HL-60 (cell line): ENCODE data around the gene KIF5A.

Experiments
- GABPA ChIP-seq: IDR thresholded peaks from 2 replicates; pipeline ENCODE4 v1.6.1; 2012; ENCODE audit warnings: low read depth
- POLR2AphosphoS5 ChIP-seq: IDR thresholded peaks from 2 replicates; pipeline ENCODE4 v1.6.1; 2012; ENCODE audit warnings: low read depth
- SPI1 ChIP-seq: IDR thresholded peaks from 2 replicates; pipeline ENCODE4 v1.6.1; 2012; ENCODE audit warnings: low read depth, mild to moderate bottlenecking, borderline replicate concordance
- TF ChIP-seq, protein P1 (sequence below): IDR thresholded peaks from one replicate; pipeline ENCODE4 v1.5.1; 2011; ENCODE audit warnings: low read length, control low read depth, inconsistent platforms; ENCODE audit not compliant: insufficient read depth
- TF ChIP-seq, protein P2 (sequence below): IDR thresholded peaks from 2 replicates; pipeline ENCODE4 v1.6.1; 2012; ENCODE audit warnings: low read depth; ENCODE audit not compliant: insufficient replicate concordance

DNA sequence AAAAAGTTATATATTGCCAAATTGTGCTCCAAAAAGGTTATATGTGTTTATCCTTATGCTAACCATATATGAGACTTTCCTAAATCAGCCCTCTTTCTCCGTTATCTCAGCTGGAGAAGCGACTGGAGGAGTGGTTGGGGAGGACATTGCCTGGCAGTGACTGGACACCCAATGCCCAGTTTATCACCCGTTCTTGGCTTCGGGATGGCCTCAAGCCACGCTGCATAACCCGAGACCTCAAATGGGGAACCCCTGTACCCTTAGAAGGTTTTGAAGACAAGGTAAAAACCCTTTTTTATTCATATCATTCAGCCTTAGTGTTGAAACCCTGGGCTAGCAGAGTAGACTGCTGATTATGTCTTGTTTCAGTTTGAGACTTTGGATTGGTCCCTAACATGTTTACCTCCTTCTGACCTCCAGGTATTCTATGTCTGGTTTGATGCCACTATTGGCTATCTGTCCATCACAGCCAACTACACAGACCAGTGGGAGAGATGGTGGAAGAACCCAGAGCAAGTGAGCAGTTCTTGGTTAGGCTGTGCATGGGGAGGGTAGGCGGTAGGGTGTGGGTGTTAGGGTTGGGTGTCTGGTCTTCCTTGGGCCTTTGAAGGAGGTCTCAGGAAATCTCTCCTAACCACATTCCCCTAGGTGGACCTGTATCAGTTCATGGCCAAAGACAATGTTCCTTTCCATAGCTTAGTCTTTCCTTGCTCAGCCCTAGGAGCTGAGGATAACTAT lies 38.1 kb upstream of the KIF5A start:
- TF ChIP-seq, protein P1, sequence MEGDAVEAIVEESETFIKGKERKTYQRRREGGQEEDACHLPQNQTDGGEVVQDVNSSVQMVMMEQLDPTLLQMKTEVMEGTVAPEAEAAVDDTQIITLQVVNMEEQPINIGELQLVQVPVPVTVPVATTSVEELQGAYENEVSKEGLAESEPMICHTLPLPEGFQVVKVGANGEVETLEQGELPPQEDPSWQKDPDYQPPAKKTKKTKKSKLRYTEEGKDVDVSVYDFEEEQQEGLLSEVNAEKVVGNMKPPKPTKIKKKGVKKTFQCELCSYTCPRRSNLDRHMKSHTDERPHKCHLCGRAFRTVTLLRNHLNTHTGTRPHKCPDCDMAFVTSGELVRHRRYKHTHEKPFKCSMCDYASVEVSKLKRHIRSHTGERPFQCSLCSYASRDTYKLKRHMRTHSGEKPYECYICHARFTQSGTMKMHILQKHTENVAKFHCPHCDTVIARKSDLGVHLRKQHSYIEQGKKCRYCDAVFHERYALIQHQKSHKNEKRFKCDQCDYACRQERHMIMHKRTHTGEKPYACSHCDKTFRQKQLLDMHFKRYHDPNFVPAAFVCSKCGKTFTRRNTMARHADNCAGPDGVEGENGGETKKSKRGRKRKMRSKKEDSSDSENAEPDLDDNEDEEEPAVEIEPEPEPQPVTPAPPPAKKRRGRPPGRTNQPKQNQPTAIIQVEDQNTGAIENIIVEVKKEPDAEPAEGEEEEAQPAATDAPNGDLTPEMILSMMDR: no peak
- TF ChIP-seq POLR2AphosphoS5 (no peak), GABPA (no peak), SPI1 (no peak)
- TF ChIP-seq, protein P2, sequence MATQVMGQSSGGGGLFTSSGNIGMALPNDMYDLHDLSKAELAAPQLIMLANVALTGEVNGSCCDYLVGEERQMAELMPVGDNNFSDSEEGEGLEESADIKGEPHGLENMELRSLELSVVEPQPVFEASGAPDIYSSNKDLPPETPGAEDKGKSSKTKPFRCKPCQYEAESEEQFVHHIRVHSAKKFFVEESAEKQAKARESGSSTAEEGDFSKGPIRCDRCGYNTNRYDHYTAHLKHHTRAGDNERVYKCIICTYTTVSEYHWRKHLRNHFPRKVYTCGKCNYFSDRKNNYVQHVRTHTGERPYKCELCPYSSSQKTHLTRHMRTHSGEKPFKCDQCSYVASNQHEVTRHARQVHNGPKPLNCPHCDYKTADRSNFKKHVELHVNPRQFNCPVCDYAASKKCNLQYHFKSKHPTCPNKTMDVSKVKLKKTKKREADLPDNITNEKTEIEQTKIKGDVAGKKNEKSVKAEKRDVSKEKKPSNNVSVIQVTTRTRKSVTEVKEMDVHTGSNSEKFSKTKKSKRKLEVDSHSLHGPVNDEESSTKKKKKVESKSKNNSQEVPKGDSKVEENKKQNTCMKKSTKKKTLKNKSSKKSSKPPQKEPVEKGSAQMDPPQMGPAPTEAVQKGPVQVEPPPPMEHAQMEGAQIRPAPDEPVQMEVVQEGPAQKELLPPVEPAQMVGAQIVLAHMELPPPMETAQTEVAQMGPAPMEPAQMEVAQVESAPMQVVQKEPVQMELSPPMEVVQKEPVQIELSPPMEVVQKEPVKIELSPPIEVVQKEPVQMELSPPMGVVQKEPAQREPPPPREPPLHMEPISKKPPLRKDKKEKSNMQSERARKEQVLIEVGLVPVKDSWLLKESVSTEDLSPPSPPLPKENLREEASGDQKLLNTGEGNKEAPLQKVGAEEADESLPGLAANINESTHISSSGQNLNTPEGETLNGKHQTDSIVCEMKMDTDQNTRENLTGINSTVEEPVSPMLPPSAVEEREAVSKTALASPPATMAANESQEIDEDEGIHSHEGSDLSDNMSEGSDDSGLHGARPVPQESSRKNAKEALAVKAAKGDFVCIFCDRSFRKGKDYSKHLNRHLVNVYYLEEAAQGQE: no peak
